Stomach (tissue), 9 donors: ENCODE data around the gene SMARCD2. TPM values are rescaled to one million over a fixed set of nuclear protein-coding genes. Genes with fewer than 3 reads are reported as not detected.
"Not testable (repeated sequence)": the region's sequence is repeated elsewhere in the genome, so short reads cannot be mapped to it uniquely, and the experiment has no call there.

ENCODE experiments used
- DNase-seq, 2 donors: peaks; one replicate each; pipeline versions ENCODE4 v3.0.0 to v3.0.0-alpha.2; 2013 to 2019
- H3K27ac ChIP-seq, 5 donors: fragments of 200-600 bp in 4 of 5; sonication (generic) in 4 of 5; one replicate each; pipeline ENCODE4 v1.5.1; 2013 to 2019; ENCODE audit warnings: mild to moderate bottlenecking in 1 of 5, moderate library complexity in 1 of 5
- H3K27me3 ChIP-seq, 3 donors: fragments of 200-600 bp; sonication (generic); one replicate each; pipeline ENCODE4 v1.5.1; 2017 to 2019; ENCODE audit warnings: mixed run types in 1 of 3
- H3K36me3 ChIP-seq, 4 donors: fragments of 200-600 bp; sonication (generic); 1 replicate in 3 of 4; 2 replicates in 1 of 4; pipeline ENCODE4 v1.5.1; 2016 to 2019
- H3K4me1 ChIP-seq, 4 donors: fragments of 200-600 bp; sonication (generic); one replicate each; pipeline ENCODE4 v1.5.1; 2016 to 2019
- H3K4me3 ChIP-seq, 4 donors: fragments of 200-600 bp; sonication (generic) in 3 of 4; one replicate each; pipeline ENCODE4 v1.5.1; 2016 to 2019; ENCODE audit warnings: mild to moderate bottlenecking in 1 of 4
- H3K9me3 ChIP-seq, 4 donors: fragments of 200-600 bp; sonication (generic); one replicate each; pipeline ENCODE4 v1.5.1; 2016 to 2019
- CTCF ChIP-seq, 7 experiments: fragments of 450-650 bp in 4 of 7; fragments of 200-600 bp in 3 of 7; sonication (generic) in 3 of 7; IDR thresholded peaks; one replicate each; pipeline ENCODE4 v1.5.1; 2016 to 2019; ENCODE audit warnings: antibody characterized with exemption in 7 of 7, control low read depth in 2 of 7, mild to moderate bottlenecking in 1 of 7
- EP300 ChIP-seq: sonication (generic); formaldehyde crosslinking; IDR thresholded peaks from one replicate; pipeline ENCODE4 v1.6.1; 2017; ENCODE audit warnings: antibody characterized with exemption
- POLR2A ChIP-seq, 4 donors: fragments of 450-650 bp; IDR thresholded peaks; one replicate each; pipeline ENCODE4 v1.6.1; 2016; ENCODE audit warnings: antibody characterized with exemption in 4 of 4, control low read depth in 2 of 4, mild to moderate bottlenecking in 1 of 4, moderate library complexity in 1 of 4
- POLR2AphosphoS5 ChIP-seq, 3 donors: sonication (generic); formaldehyde crosslinking; IDR thresholded peaks; one replicate each; pipeline ENCODE4 v1.6.1; 2016; ENCODE audit warnings: antibody characterized with exemption in 3 of 3
- WGBS, 5 donors: extraction: QIAGEN DNeasy Blood & Tissue Kit in 3 of 5; methylation state at CpG; one replicate each; pipeline versions ENCODE4 v1.1.5 to v1.1.7; 2013 to 2018; 5-methylcytosine and 5-hydroxymethylcytosine counted together
- intact Hi-C: fragments of 100-400 bp; cut with DNase I; formaldehyde crosslinking; loops from one replicate; pipeline ENCODE4 v1.15.1; 2023; ENCODE audit warnings: low total_unique reads
- polyA plus RNA-seq, 3 donors: library from polyadenylated mRNA; stranded (reverse); fragments of 200-250 nt; gene quantifications; one replicate each; pipeline ENCODE4 v1.2.3, GENCODE V29; 2013
- total RNA-seq, 5 donors: library from RNA; depleted of rRNA; stranded (reverse); fragments of >200 nt; gene quantifications; one replicate each; pipeline versions ENCODE4 v1.1.0 to v1.2.3, GENCODE V29; 2014 to 2016
- donor health status: healthy with polysubstance abuse.
- donor health status: Bipolar disorder and iron deficiency.
- donor health status: healthy.

Gene SMARCD2
- total and polyA plus RNA-seq, 8 donors = 65.1 to 244 (median 94.5) TPM

DNA sequence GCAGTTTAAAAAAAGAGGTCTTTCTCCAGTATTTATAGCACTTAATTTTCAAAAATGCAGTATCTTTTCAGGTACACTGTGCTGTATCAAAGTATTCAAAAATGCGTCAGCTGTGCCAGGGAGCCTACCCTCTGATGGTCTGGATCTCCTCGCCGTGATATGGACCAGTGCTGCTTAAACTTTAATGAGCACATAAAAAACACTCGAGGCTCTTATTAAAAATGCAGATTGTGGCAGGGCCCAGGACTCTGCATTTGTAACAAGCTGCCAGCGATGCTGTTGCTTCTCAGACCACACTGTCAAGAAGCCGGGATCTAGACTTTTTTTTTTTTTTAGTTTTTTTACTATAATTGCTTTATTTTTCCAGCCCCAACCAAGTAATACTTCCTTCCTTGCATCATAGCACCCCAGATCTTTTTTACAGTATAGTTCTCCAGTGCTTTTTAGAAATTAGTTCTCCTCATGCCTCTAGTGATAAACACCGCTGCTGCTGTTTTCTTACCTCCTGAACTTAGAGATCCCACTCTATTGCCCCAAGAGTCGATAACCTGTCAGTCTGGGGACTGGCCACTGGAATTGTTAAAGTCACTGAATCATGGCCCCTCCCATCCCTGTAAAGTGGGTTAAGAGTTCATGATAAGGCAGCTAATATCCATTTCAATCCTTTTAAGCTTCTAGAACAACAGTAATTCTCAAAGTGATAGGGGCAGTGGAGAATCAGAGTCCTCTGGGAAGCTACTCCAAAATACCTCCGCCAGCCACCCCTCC lies 1.6 kb upstream of the SMARCD2 start:
- no peak for TF ChIP-seq CTCF (IDR thresholded peaks at IDR 0.05)
- no peak for TF ChIP-seq EP300
- TF ChIP-seq POLR2A (IDR thresholded peaks at IDR 0.05) = no peak
- peaks cover 33 to 49% (median 39%) of the 10 kb centered on the region in 4 donors for H3K4me1 ChIP-seq
- intact Hi-C loops = no loop called here
- no peaks in the 10 kb centered on the region for H3K36me3 ChIP-seq
- DNase-seq = no peak
- H3K9me3 ChIP-seq = no peaks in the 10 kb centered on the region
- peak overlapping the region in 4 of 5 donors; percentile 89 to 97 (median 96) for H3K27ac ChIP-seq
- H3K4me3 ChIP-seq = peak overlapping the region in 3 of 4 donors; percentile 85 to 95 (median 94)
- no peaks in the 10 kb centered on the region for H3K27me3 ChIP-seq
- 67 to 77% (median 74%) methylated on average over 9 of the region's 9 CpGs for WGBS, 5 donors

DNA sequence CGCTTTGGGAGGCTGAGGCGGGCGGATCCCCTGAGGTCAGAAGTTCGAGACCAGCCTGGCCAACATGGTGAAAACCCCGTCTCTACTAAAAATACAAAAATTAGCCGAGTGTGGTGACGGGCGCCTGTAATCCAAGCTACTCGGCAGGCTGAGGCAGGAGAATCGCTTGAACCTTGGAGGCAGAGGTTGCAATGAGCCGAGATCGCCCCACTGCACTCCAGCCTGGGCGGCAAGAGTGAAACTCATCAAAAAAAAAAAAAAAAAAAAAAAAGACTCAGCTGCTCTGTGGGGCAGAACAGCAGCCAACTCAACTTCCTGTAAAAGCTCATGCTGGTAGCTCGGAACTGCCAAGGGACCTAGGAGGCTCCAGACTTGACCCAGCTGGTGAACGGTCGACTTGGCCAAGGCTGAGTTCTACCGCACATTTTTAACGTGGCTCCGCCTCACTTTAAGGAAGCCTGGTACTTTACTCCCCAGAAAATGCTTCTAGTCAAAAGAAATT lies 953 bp upstream of the SMARCD2 start:
- H3K9me3 ChIP-seq, H3K36me3 ChIP-seq, H3K27me3 ChIP-seq, intact Hi-C loops: not testable (repeated sequence)
- WGBS, 5 donors = 4 to 6% (median 5%) methylated on average over 19 of the region's 19 CpGs
- Histone ChIP-seq H3K27ac (peak overlapping the region; percentile 89 to 97 (median 95)), H3K4me3 (peak overlapping the region; percentile 85 to 95 (median 94)), H3K4me1 (peaks cover 39 to 49% (median 41%) of the 10 kb centered on the region in 4 donors)
- peak; percentile 41 to 73 for DNase-seq

GRCh38 chr17:63842173-63842539 lies 329 bp downstream of the SMARCD2 start:
- 0 to 1% (median 1%) methylated on average over 19 to 36 of the region's 36 CpGs for WGBS, 5 donors
- H3K4me3 ChIP-seq = peak overlapping the region; percentile 85 to 95 (median 94)
- H3K4me1 ChIP-seq = peaks cover 50 to 59% (median 53%) of the 10 kb centered on the region in 4 donors
- H3K36me3 ChIP-seq = peaks cover 3 to 8% (median 6%) of the 10 kb centered on the region in 4 donors
- H3K9me3 ChIP-seq = no peaks in the 10 kb centered on the region
- DNase-seq = peak in 1 of 2 donors; percentile 33
- intact Hi-C loops = no loop called here
- H3K27me3 ChIP-seq = no peaks in the 10 kb centered on the region
- TF ChIP-seq POLR2A (IDR thresholded peaks at IDR 0.05) (no peak), EP300 (no peak), POLR2AphosphoS5 (IDR thresholded peaks at IDR 0.05) (no peak), CTCF (IDR thresholded peaks at IDR 0.05) (no peak)
- peak overlapping the region; percentile 89 to 97 (median 95) for H3K27ac ChIP-seq

DNA sequence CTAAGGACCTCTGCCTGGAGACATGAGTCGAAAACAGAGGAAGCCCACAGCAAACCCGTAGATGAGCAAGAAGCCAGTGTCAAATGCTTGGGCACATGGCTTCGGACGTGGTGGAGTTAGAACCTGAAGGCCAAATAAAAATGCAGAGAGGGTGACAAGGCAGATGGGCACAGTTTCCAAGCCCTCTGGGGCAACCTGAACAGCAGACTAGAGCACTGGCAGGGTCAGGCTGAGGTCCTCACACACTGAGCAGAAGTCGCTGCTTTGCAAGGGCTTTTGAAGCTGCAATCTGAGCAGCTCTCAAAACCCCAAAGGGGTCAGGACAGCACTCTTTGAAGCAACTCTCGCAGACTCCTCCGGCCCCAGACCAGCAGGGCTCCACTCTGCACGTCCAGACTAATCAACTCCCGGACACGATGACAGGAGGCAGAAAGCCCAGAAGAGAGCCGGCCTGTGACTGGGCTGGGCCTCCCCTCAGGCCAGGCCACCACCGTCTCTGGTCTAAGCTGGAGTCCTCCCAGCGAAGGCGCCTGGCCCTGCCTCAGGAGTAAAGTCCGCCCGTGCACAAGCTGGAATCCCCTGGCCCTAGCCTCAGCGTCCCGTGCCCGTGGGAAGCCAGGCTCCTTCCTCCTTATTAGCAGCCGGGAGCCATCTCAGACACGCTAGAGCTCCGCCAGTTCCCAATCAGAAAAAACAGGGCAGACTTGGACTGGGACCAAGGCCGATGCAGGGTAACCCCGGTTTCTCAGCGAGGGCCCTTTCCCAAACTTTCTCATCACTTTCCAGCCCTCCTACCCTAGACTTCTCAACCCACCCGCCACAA lies 924 bp downstream of the SMARCD2 start:
- Histone ChIP-seq H3K27me3 (no peaks in the 10 kb centered on the region), H3K4me1 (peaks cover 52 to 65% (median 57%) of the 10 kb centered on the region in 4 donors), H3K27ac (peak overlapping the region; percentile 89 to 97 (median 95)), H3K36me3 (peaks cover 9 to 14% (median 12%) of the 10 kb centered on the region in 4 donors), H3K4me3 (peak overlapping the region; percentile 85 to 95 (median 94)), H3K9me3 (no peaks in the 10 kb centered on the region)
- intact Hi-C loops = no loop called here
- DNase-seq = peak; percentile 60 to 73
- WGBS, 5 donors = 2 to 4% (median 3%) methylated on average over 13 to 26 of the region's 26 CpGs
- TF ChIP-seq CTCF (IDR thresholded peaks at IDR 0.05) (no peak), POLR2A (IDR thresholded peaks at IDR 0.05) (no peak), POLR2AphosphoS5 (IDR thresholded peaks at IDR 0.05) (no peak), EP300 (no peak)
